Lower leg skin (tissue), 3 donors: ENCODE data around the gene MEIS3.

Experiments used
- CTCF ChIP-seq, 3 donors: fragments of 450-650 bp; IDR thresholded peaks; one replicate each; pipeline ENCODE4 v1.5.1; 2016; ENCODE audit warnings: antibody characterized with exemption in 3 of 3, mild to moderate bottlenecking in 3 of 3, moderate library complexity in 2 of 3
- POLR2A ChIP-seq, 2 donors: fragments of 450-650 bp; IDR thresholded peaks; one replicate each; pipeline ENCODE4 v1.6.1; 2016 to 2017; ENCODE audit warnings: antibody characterized with exemption in 2 of 2, mild to moderate bottlenecking in 1 of 2, moderate library complexity in 1 of 2

GRCh38 chr19:47432499-47432898 lies 13.2 kb upstream of the MEIS3 start:
- no peak for TF ChIP-seq CTCF (IDR thresholded peaks at IDR 0.05)
- TF ChIP-seq POLR2A (IDR thresholded peaks at IDR 0.05) = no peak
